ENCODE measurements around the gene TRIAP1. TPM values are rescaled to one million over a fixed set of nuclear protein-coding genes. Genes with fewer than 3 reads are reported as not detected.

Gene TRIAP1
- total and polyA plus RNA-seq, 4 donors, result 10.8 to 29.3 (median 23.6) TPM

DNA sequence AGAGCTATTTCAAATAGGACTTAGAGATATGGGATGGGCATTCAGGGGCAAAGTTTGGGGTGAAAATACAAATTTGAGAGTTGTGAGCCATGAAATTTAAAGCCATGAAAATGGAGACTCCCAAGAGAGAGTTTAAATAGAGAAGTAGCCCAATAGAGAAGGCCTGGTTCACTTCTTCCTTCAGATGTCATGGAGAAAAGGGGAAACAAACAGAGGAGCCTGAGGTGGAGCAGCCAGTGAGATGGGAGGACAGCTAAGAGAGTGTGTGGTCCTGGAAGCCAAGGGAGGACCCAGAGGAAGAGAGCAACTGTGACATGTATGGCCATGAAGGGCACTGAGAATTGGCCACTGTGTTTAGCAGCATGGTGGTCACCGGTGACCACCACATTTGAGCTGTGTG, 37.4 kb upstream of the TRIAP1 start:
- H3K36me3 ChIP-seq (ENCODE audit: control insufficient read depth, insufficient read depth, low read length), result peaks cover 26% of the 10 kb centered on the region
- no peak overlapping the region for H3K27ac ChIP-seq (ENCODE audit: low read depth, low read length)
- peaks cover 8% of the 10 kb centered on the region for H3K4me1 ChIP-seq (ENCODE audit: control insufficient read depth, insufficient read depth, low read length)
- no peak overlapping the region for H3K4me3 ChIP-seq (ENCODE audit: low read depth, low read length)
- no peak for DNase-seq (ENCODE audit: low read depth in 4 of 6, low spot score in 6 of 6)
- no peaks in the 10 kb centered on the region for H3K27me3 ChIP-seq (ENCODE audit: control insufficient read depth, insufficient read depth, low read length)
- 100% methylated on average over 1 of the region's 1 CpG for WGBS (ENCODE audit: insufficient coverage)
- no peaks in the 10 kb centered on the region for H3K9me3 ChIP-seq (ENCODE audit: control insufficient read depth, insufficient read depth, low read length)

GRCh38 chr12:120481022-120481767, 35.0 kb upstream of the TRIAP1 start:
- no peaks in the 10 kb centered on the region for H3K27me3 ChIP-seq (ENCODE audit: control insufficient read depth, insufficient read depth, low read length)
- H3K9me3 ChIP-seq (ENCODE audit: control insufficient read depth, insufficient read depth, low read length), result no peaks in the 10 kb centered on the region
- H3K4me3 ChIP-seq (ENCODE audit: low read depth, low read length), result no peak overlapping the region
- no peak overlapping the region for H3K27ac ChIP-seq (ENCODE audit: low read depth, low read length)
- peaks cover 2% of the 10 kb centered on the region for H3K4me1 ChIP-seq (ENCODE audit: control insufficient read depth, insufficient read depth, low read length)
- WGBS (ENCODE audit: insufficient coverage), result 89% methylated on average over 3 of the region's 9 CpGs
- peaks cover 19% of the 10 kb centered on the region for H3K36me3 ChIP-seq (ENCODE audit: control insufficient read depth, insufficient read depth, low read length)
- no peak for DNase-seq (ENCODE audit: low read depth in 4 of 6, low spot score in 6 of 6)

GRCh38 chr12:120480211-120480610, 34.0 kb upstream of the TRIAP1 start:
- Histone ChIP-seq H3K9me3 (ENCODE audit: control insufficient read depth, insufficient read depth, low read length) (no peaks in the 10 kb centered on the region), H3K36me3 (ENCODE audit: control insufficient read depth, insufficient read depth, low read length) (peaks cover 19% of the 10 kb centered on the region), H3K27ac (ENCODE audit: low read depth, low read length) (no peak overlapping the region), H3K4me1 (ENCODE audit: control insufficient read depth, insufficient read depth, low read length) (peaks cover 2% of the 10 kb centered on the region), H3K4me3 (ENCODE audit: low read depth, low read length) (no peak overlapping the region), H3K27me3 (ENCODE audit: control insufficient read depth, insufficient read depth, low read length) (no peaks in the 10 kb centered on the region)
- 86% methylated on average over 1 of the region's 1 CpG for WGBS (ENCODE audit: insufficient coverage)
- DNase-seq (ENCODE audit: low read depth in 4 of 6, low spot score in 6 of 6), result no peak

- Histone ChIP-seq H3K4me3 (ENCODE audit: low read depth, low read length) (no peak overlapping the region), H3K36me3 (ENCODE audit: control insufficient read depth, insufficient read depth, low read length) (peaks cover 19% of the 10 kb centered on the region), H3K4me1 (ENCODE audit: control insufficient read depth, insufficient read depth, low read length) (peaks cover 2% of the 10 kb centered on the region), H3K9me3 (ENCODE audit: control insufficient read depth, insufficient read depth, low read length) (no peaks in the 10 kb centered on the region), H3K27me3 (ENCODE audit: control insufficient read depth, insufficient read depth, low read length) (no peaks in the 10 kb centered on the region), H3K27ac (ENCODE audit: low read depth, low read length) (peak overlapping the region; percentile 47)
- 86% methylated on average over 1 of the region's 1 CpG for WGBS (ENCODE audit: insufficient coverage)
- DNase-seq (ENCODE audit: low read depth in 4 of 6, low spot score in 6 of 6), result no peak
Measured at GRCh38 chr12:120479458-120479857, 33.3 kb upstream of the TRIAP1 start.

DNA sequence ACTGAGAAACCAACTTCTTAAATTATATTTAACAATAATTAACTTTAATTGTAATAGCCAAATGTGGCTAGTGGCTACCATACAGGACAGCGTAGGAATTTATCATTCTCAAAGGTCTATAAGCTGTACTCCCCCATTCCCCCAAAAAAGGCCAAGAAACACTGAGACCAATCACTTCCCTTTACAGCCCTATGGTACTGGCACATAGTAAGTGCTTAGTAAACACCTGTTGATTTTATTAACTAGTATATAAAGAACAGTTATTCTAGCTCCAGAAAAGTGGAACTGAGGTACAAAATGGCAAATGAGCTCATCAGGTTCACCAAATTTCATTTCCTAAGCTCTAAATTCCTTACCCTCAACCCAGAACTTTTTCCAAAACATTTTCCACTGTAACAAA, 29.5 kb upstream of the TRIAP1 start:
- H3K9me3 ChIP-seq (ENCODE audit: control insufficient read depth, insufficient read depth, low read length), result no peaks in the 10 kb centered on the region
- peaks cover 8% of the 10 kb centered on the region for H3K4me1 ChIP-seq (ENCODE audit: control insufficient read depth, insufficient read depth, low read length)
- WGBS (ENCODE audit: insufficient coverage), result no CpG with 5 or more reads among the region's 1 CpG
- no peaks in the 10 kb centered on the region for H3K27me3 ChIP-seq (ENCODE audit: control insufficient read depth, insufficient read depth, low read length)
- H3K27ac ChIP-seq (ENCODE audit: low read depth, low read length), result no peak overlapping the region
- no peak overlapping the region for H3K4me3 ChIP-seq (ENCODE audit: low read depth, low read length)
- no peaks in the 10 kb centered on the region for H3K36me3 ChIP-seq (ENCODE audit: control insufficient read depth, insufficient read depth, low read length)
- no peak for DNase-seq (ENCODE audit: low read depth in 4 of 6, low spot score in 6 of 6)

- no CpG with 5 or more reads among the region's 2 CpGs for WGBS (ENCODE audit: insufficient coverage)
- Histone ChIP-seq H3K27ac (ENCODE audit: low read depth, low read length) (no peak overlapping the region), H3K4me3 (ENCODE audit: low read depth, low read length) (no peak overlapping the region), H3K4me1 (ENCODE audit: control insufficient read depth, insufficient read depth, low read length) (peaks cover 15% of the 10 kb centered on the region), H3K9me3 (ENCODE audit: control insufficient read depth, insufficient read depth, low read length) (no peaks in the 10 kb centered on the region), H3K27me3 (ENCODE audit: control insufficient read depth, insufficient read depth, low read length) (no peaks in the 10 kb centered on the region), H3K36me3 (ENCODE audit: control insufficient read depth, insufficient read depth, low read length) (no peaks in the 10 kb centered on the region)
- DNase-seq (ENCODE audit: low read depth in 4 of 6, low spot score in 6 of 6), result no peak
Measured at GRCh38 chr12:120474616-120474960, 28.4 kb upstream of the TRIAP1 start.

GRCh38 chr12:120473807-120474615, 27.8 kb upstream of the TRIAP1 start:
- 86% methylated on average over 2 of the region's 6 CpGs for WGBS (ENCODE audit: insufficient coverage)

DNA sequence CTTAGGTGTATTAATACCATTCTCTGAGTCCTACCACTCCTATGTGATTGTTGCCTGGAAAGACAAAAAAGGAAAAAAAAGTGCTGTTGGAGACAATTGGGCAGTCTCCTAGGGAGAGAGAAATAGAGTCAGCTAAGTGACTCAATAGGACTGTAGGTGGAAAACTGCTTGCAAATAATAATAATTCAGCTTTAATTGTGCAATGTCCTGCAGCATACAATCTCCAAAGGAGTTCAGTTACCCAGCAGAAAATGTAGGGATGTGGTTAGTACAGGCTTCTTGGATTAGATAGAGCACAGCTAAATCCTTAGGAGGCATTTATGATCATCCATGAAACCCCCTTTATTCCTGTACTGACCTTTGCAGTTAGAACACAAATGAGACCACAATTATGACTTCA, 26.3 kb upstream of the TRIAP1 start:
- H3K27ac ChIP-seq (ENCODE audit: low read depth, low read length), result no peak overlapping the region
- H3K9me3 ChIP-seq (ENCODE audit: control insufficient read depth, insufficient read depth, low read length), result no peaks in the 10 kb centered on the region
- no peaks in the 10 kb centered on the region for H3K27me3 ChIP-seq (ENCODE audit: control insufficient read depth, insufficient read depth, low read length)
- no peaks in the 10 kb centered on the region for H3K36me3 ChIP-seq (ENCODE audit: control insufficient read depth, insufficient read depth, low read length)
- DNase-seq (ENCODE audit: low read depth in 4 of 6, low spot score in 6 of 6), result no peak
- peaks cover 23% of the 10 kb centered on the region for H3K4me1 ChIP-seq (ENCODE audit: control insufficient read depth, insufficient read depth, low read length)
- no peak overlapping the region for H3K4me3 ChIP-seq (ENCODE audit: low read depth, low read length)

More at GRCh38 chr12:120473807-120474615, 27.8 kb upstream of the TRIAP1 start:
- no peak overlapping the region for H3K27ac ChIP-seq (ENCODE audit: low read depth, low read length)
- no peak overlapping the region for H3K4me3 ChIP-seq (ENCODE audit: low read depth, low read length)
- DNase-seq (ENCODE audit: low read depth in 4 of 6, low spot score in 6 of 6), result no peak
- peaks cover 13% of the 10 kb centered on the region for H3K4me1 ChIP-seq (ENCODE audit: control insufficient read depth, insufficient read depth, low read length)
- H3K9me3 ChIP-seq (ENCODE audit: control insufficient read depth, insufficient read depth, low read length), result no peaks in the 10 kb centered on the region
- no peaks in the 10 kb centered on the region for H3K27me3 ChIP-seq (ENCODE audit: control insufficient read depth, insufficient read depth, low read length)
- no peaks in the 10 kb centered on the region for H3K36me3 ChIP-seq (ENCODE audit: control insufficient read depth, insufficient read depth, low read length)

GRCh38 chr12:120470150-120470784, 24.1 kb upstream of the TRIAP1 start:
- H3K27me3 ChIP-seq (ENCODE audit: control insufficient read depth, insufficient read depth, low read length), result no peaks in the 10 kb centered on the region
- peaks cover 35% of the 10 kb centered on the region for H3K4me1 ChIP-seq (ENCODE audit: control insufficient read depth, insufficient read depth, low read length)
- H3K4me3 ChIP-seq (ENCODE audit: low read depth, low read length), result peak overlapping the region; percentile 76
- peaks cover 17% of the 10 kb centered on the region for H3K36me3 ChIP-seq (ENCODE audit: control insufficient read depth, insufficient read depth, low read length)
- no peak for DNase-seq (ENCODE audit: low read depth in 4 of 6, low spot score in 6 of 6)
- WGBS (ENCODE audit: insufficient coverage), result 58% methylated on average over 18 of the region's 26 CpGs
- H3K9me3 ChIP-seq (ENCODE audit: control insufficient read depth, insufficient read depth, low read length), result no peaks in the 10 kb centered on the region
- H3K27ac ChIP-seq (ENCODE audit: low read depth, low read length), result peak overlapping the region; percentile 92

All from spinal cord (tissue), 10 donors.